ENCODE data around the gene UXS1. TPM values are rescaled to one million over a fixed set of nuclear protein-coding genes. Genes with fewer than 3 reads are reported as not detected.

UXS1 gene
- total RNA-seq, 2 donors from 2014 or later, result 28.3 to 49.1 TPM

- DNase-seq (ENCODE audit: low spot score) (no peak), ATAC-seq (ENCODE audit: insufficient number of reproducible peaks, low FRiP score, low read depth) (no peak)
- no peak overlapping the region for H3K27ac ChIP-seq
- peaks cover 4 to 8% of the 10 kb centered on the region in 2 donors for H3K4me1 ChIP-seq (ENCODE audit: control insufficient read depth in 1 of 2, low read depth in 2 of 2)
- H3K27me3 ChIP-seq (replicated peaks; ENCODE audit: insufficient read depth), result no peaks in the 10 kb centered on the region
- H3K9me3 ChIP-seq, result no peaks in the 10 kb centered on the region
- H3K4me3 ChIP-seq, result no peak overlapping the region
- no peak for TF ChIP-seq CTCF (IDR thresholded peaks at IDR 0.05)
- H3K36me3 ChIP-seq, result no peaks in the 10 kb centered on the region
Measured at GRCh38 chr2:106201661-106202060, 7.6 kb upstream of the UXS1 start.

- no peak overlapping the region for H3K4me3 ChIP-seq
- ATAC-seq (ENCODE audit: insufficient number of reproducible peaks, low FRiP score, low read depth) (no peak), DNase-seq (ENCODE audit: low spot score) (no peak)
- no peak for TF ChIP-seq CTCF (IDR thresholded peaks at IDR 0.05)
- H3K9me3 ChIP-seq, result no peaks in the 10 kb centered on the region
- H3K27me3 ChIP-seq (replicated peaks; ENCODE audit: insufficient read depth), result no peaks in the 10 kb centered on the region
- H3K4me1 ChIP-seq (ENCODE audit: control insufficient read depth in 1 of 2, low read depth in 2 of 2), result peaks cover 4 to 21% of the 10 kb centered on the region in 2 donors
- no peaks in the 10 kb centered on the region for H3K36me3 ChIP-seq
- H3K27ac ChIP-seq, result no peak overlapping the region
Measured at GRCh38 chr2:106197878-106198277, 3.8 kb upstream of the UXS1 start.

GRCh38 chr2:106195981-106196380, 1.9 kb upstream of the UXS1 start:
- H3K4me3 ChIP-seq, result no peak overlapping the region
- H3K9me3 ChIP-seq, result no peaks in the 10 kb centered on the region
- TF ChIP-seq CTCF (IDR thresholded peaks at IDR 0.05), result no peak
- no peak for DNase-seq (ENCODE audit: low spot score)
- H3K36me3 ChIP-seq, result no peaks in the 10 kb centered on the region
- ATAC-seq (ENCODE audit: insufficient number of reproducible peaks, low FRiP score, low read depth), result no peak
- peaks cover 4 to 32% of the 10 kb centered on the region in 2 donors for H3K4me1 ChIP-seq (ENCODE audit: control insufficient read depth in 1 of 2, low read depth in 2 of 2)
- H3K27me3 ChIP-seq (replicated peaks; ENCODE audit: insufficient read depth), result no peaks in the 10 kb centered on the region
- H3K27ac ChIP-seq, result no peak overlapping the region

- Histone ChIP-seq H3K27ac (no peak overlapping the region), H3K36me3 (no peaks in the 10 kb centered on the region), H3K27me3 (replicated peaks; ENCODE audit: insufficient read depth) (no peaks in the 10 kb centered on the region), H3K4me3 (no peak overlapping the region), H3K9me3 (no peaks in the 10 kb centered on the region), H3K4me1 (ENCODE audit: control insufficient read depth in 1 of 2, low read depth in 2 of 2) (peaks cover 4 to 34% of the 10 kb centered on the region in 2 donors)
- TF ChIP-seq CTCF (IDR thresholded peaks at IDR 0.05), result no peak
- DNase-seq (ENCODE audit: low spot score) (no peak), ATAC-seq (ENCODE audit: insufficient number of reproducible peaks, low FRiP score, low read depth) (no peak)
Measured at GRCh38 chr2:106195456-106195855, 1.4 kb upstream of the UXS1 start.

GRCh38 chr2:106193690-106193976, 468 bp downstream of the UXS1 start:
- DNase-seq (ENCODE audit: low spot score) (no peak), ATAC-seq (ENCODE audit: insufficient number of reproducible peaks, low FRiP score, low read depth) (no peak)
- H3K9me3 ChIP-seq, result no peaks in the 10 kb centered on the region
- H3K36me3 ChIP-seq, result no peaks in the 10 kb centered on the region
- no peaks in the 10 kb centered on the region for H3K27me3 ChIP-seq (replicated peaks; ENCODE audit: insufficient read depth)
- H3K4me1 ChIP-seq (ENCODE audit: control insufficient read depth in 1 of 2, low read depth in 2 of 2), result peaks cover 4 to 34% of the 10 kb centered on the region in 2 donors
- H3K27ac ChIP-seq, result peak overlapping the region; percentile 45 to 56
- H3K4me3 ChIP-seq, result peak overlapping the region; percentile 95
- TF ChIP-seq CTCF (IDR thresholded peaks at IDR 0.05), result no peak

Data from thoracic aorta (tissue), 2 donors.